KMS-11 (cell line): Measurements from ENCODE around the gene FCRL4.

ENCODE experiments used
- H2AFZ ChIP-seq: fragments of 200-600 bp; sonication (generic); 2 replicates; pipeline ENCODE4 v1.6.1; 2016; ENCODE audit warnings: antibody characterized with exemption, mixed run types, low read depth
- H3K27ac ChIP-seq: fragments of 200-600 bp; sonication (generic); 2 replicates; pipeline ENCODE4 v1.6.1; 2016; ENCODE audit warnings: mild to moderate bottlenecking, mixed run types
- H3K27me3 ChIP-seq: fragments of 200-600 bp; sonication (generic); 2 replicates; pipeline ENCODE4 v1.6.1; 2017; ENCODE audit warnings: mild to moderate bottlenecking, low read depth, mixed run types, moderate library complexity; ENCODE audit not compliant: insufficient read depth
- H3K36me3 ChIP-seq: fragments of 200-600 bp; sonication (generic); 2 replicates; pipeline ENCODE4 v1.6.1; 2017; ENCODE audit warnings: mild to moderate bottlenecking, mixed run types; ENCODE audit not compliant: insufficient read depth
- H3K4me1 ChIP-seq: fragments of 200-600 bp; sonication (generic); 2 replicates; pipeline ENCODE4 v1.6.1; 2016; ENCODE audit warnings: mild to moderate bottlenecking, low read depth, mixed run types; ENCODE audit not compliant: poor library complexity, severe bottlenecking
- H3K4me2 ChIP-seq: fragments of 200-600 bp; sonication (generic); 2 replicates; pipeline ENCODE4 v1.7.0; 2016; ENCODE audit warnings: mild to moderate bottlenecking, mixed run types
- H3K4me3 ChIP-seq: fragments of 200-600 bp; sonication (generic); IDR thresholded peaks from 2 replicates; pipeline ENCODE4 v1.6.1; 2017; ENCODE audit warnings: low read depth, low read length, mixed read lengths; ENCODE audit not compliant: insufficient read depth
- H3K79me2 ChIP-seq: fragments of 200-600 bp; sonication (generic); 2 replicates; pipeline ENCODE4 v1.6.1; 2016; ENCODE audit warnings: low read depth, mixed run types; ENCODE audit not compliant: insufficient read depth
- H3K9ac ChIP-seq: fragments of 200-600 bp; sonication (generic); 2 replicates; pipeline ENCODE4 v1.6.1; 2016; ENCODE audit warnings: mild to moderate bottlenecking, mixed run types
- H4K20me1 ChIP-seq: fragments of 200-600 bp; sonication (generic); 2 replicates; pipeline ENCODE4 v1.6.1; 2016; ENCODE audit warnings: mild to moderate bottlenecking, mixed run types; ENCODE audit not compliant: insufficient read depth
- CTCF ChIP-seq: fragments of 200-600 bp; sonication (generic); conservative IDR thresholded peaks from 2 replicates; pipeline ENCODE4 v1.6.1; 2017; ENCODE audit warnings: low read depth, mild to moderate bottlenecking, antibody characterized with exemption, low read length, moderate library complexity, mixed read lengths

Gene FCRL4

GRCh38 chr1:157597959-157598667 is at the start of gene FCRL4:
FCRL4 (minus strand) TSS chr1:157598085; CDS start chr1:157597944, 141 bp downstream.
- peak within 1 kb of the TSS; percentile 15 for H3K4me3 ChIP-seq
- peak within 1 kb of the TSS; percentile 62 for H3K4me2 ChIP-seq
- H3K79me2 ChIP-seq, result no peaks in the 10 kb centered on the region
- H4K20me1 ChIP-seq, result no peaks in the 10 kb centered on the region
- no peak for TF ChIP-seq CTCF
- H3K36me3 ChIP-seq, result no peaks in the 10 kb centered on the region
- peaks cover 9% of the 10 kb centered on the region; the same call in 1 of the 2 replicates for H3K27me3 ChIP-seq
- no peak within 1 kb of the TSS for H2AFZ ChIP-seq
- peak within 1 kb of the TSS; percentile 5; the same call in 1 of the 2 replicates for H3K27ac ChIP-seq
- H3K9ac ChIP-seq, result no peak within 1 kb of the TSS
- H3K4me1 ChIP-seq, result peaks cover 63% of the 10 kb centered on the region

GRCh38 chr1:157646144-157646543 is 48.3 kb upstream of the FCRL4 start:
- Histone ChIP-seq H3K36me3 (no peaks in the 10 kb centered on the region), H3K27ac (no peak overlapping the region), H2AFZ (no peak overlapping the region), H3K4me1 (peaks cover 48% of the 10 kb centered on the region), H4K20me1 (no peaks in the 10 kb centered on the region), H3K4me2 (peak overlapping the region; percentile 10; the same call in 1 of the 2 replicates), H3K27me3 (no peaks in the 10 kb centered on the region), H3K4me3 (no peak overlapping the region), H3K79me2 (no peaks in the 10 kb centered on the region), H3K9ac (no peak overlapping the region)
- TF ChIP-seq CTCF, result no peak

- Histone ChIP-seq H3K27ac (no peak overlapping the region), H3K4me2 (no peak overlapping the region), H3K27me3 (no peaks in the 10 kb centered on the region), H3K4me1 (peaks cover 4% of the 10 kb centered on the region), H3K79me2 (no peaks in the 10 kb centered on the region), H3K9ac (no peak overlapping the region), H2AFZ (no peak overlapping the region), H3K36me3 (no peaks in the 10 kb centered on the region), H3K4me3 (no peak overlapping the region), H4K20me1 (no peaks in the 10 kb centered on the region)
- TF ChIP-seq CTCF, result no peak
These were observed 43.3 kb upstream of the FCRL4 start for GRCh38 chr1:157641177-157641576.

- Histone ChIP-seq H3K9ac (no peak overlapping the region), H3K4me2 (no peak overlapping the region), H3K79me2 (no peaks in the 10 kb centered on the region), H3K4me3 (no peak overlapping the region), H3K36me3 (no peaks in the 10 kb centered on the region), H4K20me1 (no peaks in the 10 kb centered on the region), H3K27ac (no peak overlapping the region), H3K27me3 (no peaks in the 10 kb centered on the region), H2AFZ (no peak overlapping the region), H3K4me1 (no peaks in the 10 kb centered on the region)
- TF ChIP-seq CTCF, result no peak
These were observed 41.9 kb upstream of the FCRL4 start for GRCh38 chr1:157639800-157640199.
